Epidermal melanocyte (primary cell): ENCODE results near the gene ATN1.
A peak's percentile ranks its signal among the peaks of the same experiment; 100 is the strongest.

ENCODE experiments used
- DNase-seq: peaks from one replicate; pipeline ENCODE4 v3.0.0; 2011; ENCODE audit warnings: low spot score; ENCODE audit not compliant: insufficient read length

Gene ATN1

DNA sequence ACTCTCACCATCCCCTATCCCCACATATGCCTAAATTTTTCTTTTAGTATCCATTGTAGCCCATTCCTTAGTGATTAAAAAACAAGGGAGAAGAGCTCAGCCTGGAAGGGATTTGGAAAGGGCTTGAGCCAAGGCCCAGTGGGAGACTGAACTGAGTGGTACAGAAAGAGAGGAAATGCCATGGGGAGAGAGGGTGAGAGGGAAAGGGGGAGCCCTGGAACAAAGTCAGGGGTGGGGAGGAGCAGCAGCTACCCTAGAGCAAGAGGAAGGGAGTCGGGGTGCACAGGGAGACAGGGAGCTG is 2.6 kb upstream of the ATN1 start:
- no peak for DNase-seq

DNA sequence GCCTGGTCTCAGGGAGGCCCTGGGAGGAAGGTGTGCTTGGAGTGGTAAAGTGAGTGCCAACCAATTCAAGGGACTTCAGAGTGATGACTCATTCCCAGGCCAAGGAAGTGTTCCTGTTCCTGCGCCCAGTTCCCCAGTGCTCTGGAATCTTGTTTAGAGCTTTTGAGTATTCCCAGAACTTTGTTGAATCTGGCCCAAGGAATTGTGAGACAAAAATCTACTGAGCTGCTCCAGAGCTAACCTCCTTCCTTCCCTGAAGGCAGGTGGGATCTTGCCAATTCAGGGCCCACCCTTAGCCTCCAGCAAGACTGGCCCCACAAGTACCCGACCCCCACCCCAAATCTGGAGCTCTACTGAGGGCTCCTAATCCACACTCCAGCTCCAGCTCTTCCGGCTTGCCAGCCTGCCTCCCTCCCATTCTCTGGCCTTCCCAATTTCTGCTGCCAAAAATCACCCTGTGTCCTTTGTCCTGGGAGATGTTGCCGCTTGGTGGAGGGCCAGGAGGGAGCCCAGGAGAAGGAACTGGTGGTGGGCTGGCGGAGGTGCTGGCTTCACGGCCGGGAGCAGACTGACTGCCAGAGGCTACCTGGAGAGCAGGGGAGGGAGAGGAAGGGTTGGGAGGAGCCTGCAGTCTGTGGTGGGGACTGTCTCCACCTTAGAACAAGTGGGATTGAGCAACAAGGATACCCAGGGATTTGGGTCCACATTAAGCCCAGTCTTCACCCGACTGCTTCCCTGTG is 2.0 kb upstream of the ATN1 start:
- DNase-seq: peak; percentile 61

DNA sequence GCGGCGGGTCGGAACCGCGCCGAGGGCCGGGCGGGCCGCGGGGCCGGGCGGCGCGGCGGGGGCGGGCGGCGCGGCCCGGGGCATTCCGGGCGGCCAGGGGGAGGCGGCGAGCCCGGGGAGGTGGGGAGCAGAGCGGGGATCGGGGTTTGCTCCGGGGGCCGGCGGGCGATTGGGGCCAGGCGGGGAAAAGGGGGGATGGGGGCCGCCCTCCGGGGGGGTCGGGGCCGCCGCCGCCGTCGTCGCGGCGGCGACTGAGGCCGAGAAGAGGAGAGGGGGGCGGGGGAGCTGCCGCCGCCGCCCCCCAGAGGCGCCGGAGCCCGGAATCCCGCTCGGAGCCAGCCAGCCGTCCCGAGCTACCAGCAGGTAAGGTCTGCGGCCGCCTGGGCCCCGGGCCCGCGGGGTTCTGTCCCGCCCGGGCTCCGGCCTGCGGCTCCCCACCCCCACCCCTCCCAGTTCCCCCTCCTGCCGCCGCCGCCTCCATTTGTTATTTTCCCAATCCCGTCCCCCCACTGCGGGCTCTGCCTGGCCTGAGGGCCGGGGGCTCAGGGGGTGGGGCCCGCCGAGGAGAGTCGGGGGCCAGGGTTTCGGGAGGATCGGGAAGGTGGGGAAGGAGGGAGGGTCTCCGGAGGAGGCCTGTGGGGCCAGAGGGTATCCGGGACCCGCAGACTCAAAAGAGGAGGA is 403 bp downstream of the ATN1 start:
- DNase-seq: no peak

DNA sequence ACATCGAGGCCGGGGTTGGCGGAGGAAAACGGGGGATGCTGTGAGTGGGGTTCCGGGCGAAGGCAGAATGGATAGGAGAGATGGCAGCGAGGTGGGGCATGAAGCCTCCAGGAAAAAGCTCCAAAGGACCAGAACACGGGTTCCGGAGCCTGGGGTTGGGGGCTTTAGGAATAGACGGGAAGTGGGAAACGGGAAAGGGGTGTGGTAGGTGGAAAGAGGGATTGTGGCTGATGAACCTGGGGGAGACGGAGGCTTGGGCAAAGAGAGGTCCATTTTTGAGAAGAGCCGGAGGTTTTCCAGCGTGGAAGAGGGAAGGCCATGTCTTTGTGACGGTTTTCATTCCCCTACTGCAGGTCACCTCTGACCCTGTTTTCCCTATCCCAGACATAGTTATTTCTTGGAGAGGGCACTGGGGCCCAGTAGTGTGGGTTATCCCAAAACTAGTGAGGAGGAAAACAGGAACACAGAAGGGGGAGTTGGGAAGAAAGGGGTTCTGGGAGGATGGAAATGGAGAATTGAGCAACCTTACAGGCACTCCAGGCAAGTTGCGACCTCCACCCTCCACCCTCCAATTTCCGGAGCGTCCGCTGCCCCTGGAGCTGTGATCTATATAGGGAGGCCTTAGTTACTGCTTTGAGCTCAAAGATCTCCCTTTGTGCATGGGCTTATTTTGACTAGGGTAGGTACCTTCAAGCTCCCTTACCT is 1.1 kb downstream of the ATN1 start:
- no peak for DNase-seq

DNA sequence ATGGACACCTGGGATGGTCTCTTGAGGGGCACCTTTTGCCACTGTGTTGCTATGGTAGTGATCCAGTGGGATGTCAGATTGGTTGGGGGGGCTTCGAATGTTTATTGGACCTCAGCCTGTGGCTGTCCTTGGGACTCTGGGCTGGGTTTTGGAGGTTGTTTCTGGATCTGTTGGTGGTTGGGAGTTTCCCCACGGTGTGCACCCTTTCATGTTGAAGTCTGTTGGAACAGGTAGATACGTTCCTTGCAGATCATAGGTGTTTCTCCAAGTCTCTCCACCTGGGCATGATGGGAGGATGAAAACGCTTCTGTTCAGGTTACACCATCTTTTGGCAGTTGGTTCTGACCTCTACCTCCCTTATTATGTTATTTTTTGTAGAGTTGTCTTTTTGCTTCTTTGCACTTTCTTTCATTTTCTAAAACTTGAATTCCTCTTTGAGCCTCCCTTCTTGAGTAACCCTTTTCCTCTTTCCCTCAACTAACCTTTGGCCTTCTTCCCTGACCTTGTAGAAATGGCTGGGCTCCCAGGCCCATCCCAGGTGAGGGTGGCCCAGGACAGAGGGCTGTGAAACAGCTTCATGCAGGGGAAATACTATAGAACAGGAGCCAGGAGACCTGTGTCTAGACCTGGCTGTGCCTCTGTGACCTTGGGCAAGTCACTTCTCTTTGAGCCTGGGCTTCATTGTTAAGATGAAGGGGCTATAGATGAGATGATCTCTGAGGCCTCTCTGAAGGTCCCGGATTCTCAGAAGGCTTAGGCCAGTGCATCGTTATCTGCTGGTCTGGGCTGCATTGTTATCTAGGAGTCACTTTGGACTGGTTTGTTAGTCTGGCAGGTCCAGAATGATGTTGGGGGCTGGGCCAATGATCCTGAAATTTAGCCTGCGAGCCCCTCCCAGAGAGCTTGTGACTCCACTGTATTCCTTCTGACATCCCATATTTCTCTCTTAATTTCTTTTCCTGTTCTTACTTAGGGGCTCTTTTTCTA is 2.0 kb downstream of the ATN1 start:
- DNase-seq: no peak

DNA sequence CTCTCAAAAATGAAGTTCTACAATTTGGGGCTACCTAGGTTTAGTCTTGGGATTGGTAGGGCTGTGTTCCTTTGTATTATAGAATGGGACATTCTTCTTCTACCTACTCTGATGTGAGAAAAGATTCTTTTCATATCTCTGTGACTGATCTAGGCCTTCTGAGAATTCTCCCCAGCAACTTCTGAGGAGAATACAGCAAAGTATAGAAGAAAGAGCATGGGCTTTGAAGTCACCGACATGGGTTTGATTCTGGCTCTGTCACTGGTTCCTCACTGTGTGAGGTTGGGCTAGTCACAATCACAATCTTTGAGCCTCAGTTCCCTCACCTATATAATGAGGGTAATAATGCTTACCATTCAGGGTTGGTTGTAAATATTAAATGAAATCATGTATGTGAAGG is 5.0 kb downstream of the ATN1 start:
- DNase-seq: no peak

DNA sequence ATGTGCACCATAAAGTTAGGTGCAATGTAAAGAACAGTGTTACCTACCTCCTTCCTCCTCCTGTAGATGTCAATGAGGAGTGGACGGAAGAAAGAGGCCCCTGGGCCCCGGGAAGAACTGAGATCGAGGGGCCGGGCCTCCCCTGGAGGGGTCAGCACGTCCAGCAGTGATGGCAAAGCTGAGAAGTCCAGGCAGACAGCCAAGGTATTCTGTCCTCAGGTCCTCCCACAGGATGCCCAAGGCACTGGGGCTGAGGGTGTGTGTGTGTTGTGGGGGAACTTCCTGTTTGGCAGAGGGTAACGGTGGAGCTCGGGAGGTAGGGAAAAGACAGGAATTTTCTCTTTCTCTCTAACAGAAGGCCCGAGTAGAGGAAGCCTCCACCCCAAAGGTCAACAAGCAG is 6.4 kb downstream of the ATN1 start:
- DNase-seq: no peak

DNA sequence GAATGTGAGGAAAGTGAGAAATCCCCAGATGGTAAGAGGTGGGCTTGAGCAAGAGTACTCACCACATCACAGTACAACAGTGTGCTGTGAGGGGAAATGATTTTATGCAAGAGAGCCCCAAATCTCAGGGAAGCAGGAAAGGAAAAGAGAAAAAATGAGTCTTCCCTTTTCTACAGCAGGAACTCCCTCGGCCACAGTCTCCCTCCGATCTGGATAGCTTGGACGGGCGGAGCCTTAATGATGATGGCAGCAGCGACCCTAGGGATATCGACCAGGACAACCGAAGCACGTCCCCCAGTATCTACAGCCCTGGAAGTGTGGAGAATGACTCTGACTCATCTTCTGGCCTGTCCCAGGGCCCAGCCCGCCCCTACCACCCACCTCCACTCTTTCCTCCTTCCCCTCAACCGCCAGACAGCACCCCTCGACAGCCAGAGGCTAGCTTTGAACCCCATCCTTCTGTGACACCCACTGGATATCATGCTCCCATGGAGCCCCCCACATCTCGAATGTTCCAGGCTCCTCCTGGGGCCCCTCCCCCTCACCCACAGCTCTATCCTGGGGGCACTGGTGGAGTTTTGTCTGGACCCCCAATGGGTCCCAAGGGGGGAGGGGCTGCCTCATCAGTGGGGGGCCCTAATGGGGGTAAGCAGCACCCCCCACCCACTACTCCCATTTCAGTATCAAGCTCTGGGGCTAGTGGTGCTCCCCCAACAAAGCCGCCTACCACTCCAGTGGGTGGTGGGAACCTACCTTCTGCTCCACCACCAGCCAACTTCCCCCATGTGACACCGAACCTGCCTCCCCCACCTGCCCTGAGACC is 7.8 kb downstream of the ATN1 start:
- DNase-seq: no peak

DNA sequence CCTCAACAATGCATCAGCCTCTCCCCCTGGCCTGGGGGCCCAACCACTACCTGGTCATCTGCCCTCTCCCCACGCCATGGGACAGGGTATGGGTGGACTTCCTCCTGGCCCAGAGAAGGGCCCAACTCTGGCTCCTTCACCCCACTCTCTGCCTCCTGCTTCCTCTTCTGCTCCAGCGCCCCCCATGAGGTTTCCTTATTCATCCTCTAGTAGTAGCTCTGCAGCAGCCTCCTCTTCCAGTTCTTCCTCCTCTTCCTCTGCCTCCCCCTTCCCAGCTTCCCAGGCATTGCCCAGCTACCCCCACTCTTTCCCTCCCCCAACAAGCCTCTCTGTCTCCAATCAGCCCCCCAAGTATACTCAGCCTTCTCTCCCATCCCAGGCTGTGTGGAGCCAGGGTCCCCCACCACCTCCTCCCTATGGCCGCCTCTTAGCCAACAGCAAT is 8.5 kb downstream of the ATN1 start:
- no peak for DNase-seq

DNA sequence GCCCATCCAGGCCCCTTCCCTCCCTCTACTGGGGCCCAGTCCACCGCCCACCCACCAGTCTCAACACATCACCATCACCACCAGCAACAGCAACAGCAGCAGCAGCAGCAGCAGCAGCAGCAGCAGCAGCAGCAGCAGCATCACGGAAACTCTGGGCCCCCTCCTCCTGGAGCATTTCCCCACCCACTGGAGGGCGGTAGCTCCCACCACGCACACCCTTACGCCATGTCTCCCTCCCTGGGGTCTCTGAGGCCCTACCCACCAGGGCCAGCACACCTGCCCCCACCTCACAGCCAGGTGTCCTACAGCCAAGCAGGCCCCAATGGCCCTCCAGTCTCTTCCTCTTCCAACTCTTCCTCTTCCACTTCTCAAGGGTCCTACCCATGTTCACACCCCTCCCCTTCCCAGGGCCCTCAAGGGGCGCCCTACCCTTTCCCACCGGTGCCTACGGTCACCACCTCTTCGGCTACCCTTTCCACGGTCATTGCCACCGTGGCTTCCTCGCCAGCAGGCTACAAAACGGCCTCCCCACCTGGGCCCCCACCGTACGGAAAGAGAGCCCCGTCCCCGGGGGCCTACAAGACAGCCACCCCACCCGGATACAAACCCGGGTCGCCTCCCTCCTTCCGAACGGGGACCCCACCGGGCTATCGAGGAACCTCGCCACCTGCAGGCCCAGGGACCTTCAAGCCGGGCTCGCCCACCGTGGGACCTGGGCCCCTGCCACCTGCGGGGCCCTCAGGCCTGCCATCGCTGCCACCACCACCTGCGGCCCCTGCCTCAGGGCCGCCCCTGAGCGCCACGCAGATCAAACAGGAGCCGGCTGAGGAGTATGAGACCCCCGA is 9.1 kb downstream of the ATN1 start:
- no peak for DNase-seq

DNA sequence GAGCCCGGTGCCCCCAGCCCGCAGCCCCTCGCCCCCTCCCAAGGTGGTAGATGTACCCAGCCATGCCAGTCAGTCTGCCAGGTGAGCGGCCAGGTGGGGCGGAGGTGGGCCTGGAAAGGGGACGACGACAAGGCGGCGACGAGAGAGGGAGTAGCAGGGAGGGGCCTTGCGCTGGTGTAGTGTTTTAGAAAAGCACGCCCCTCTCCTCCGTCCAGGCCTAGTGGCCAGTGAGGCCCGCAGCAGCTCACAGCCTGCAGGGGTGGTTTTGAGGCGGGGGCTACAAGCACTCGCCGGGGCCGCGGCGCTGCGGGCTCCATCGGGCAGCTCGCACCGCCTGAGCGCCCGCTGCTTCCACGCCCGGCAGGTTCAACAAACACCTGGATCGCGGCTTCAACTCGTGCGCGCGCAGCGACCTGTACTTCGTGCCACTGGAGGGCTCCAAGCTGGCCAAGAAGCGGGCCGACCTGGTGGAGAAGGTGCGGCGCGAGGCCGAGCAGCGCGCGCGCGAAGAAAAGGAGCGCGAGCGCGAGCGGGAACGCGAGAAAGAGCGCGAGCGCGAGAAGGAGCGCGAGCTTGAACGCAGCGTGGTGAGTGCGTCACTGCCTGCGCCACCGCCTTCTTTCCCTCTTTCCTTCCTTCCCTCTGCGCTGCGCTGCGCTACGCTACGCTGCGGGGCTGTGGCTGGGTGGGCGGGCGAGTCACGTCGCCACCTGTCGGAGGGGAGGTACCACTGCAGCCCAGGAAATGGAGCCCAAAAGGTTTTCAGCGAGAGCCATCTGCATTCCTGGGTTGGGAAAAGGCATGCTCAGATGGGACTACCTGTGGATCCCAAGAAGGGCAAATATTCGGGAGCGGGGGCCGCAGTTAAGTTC is 10.0 kb downstream of the ATN1 start:
- peak; percentile 82 for DNase-seq

DNA sequence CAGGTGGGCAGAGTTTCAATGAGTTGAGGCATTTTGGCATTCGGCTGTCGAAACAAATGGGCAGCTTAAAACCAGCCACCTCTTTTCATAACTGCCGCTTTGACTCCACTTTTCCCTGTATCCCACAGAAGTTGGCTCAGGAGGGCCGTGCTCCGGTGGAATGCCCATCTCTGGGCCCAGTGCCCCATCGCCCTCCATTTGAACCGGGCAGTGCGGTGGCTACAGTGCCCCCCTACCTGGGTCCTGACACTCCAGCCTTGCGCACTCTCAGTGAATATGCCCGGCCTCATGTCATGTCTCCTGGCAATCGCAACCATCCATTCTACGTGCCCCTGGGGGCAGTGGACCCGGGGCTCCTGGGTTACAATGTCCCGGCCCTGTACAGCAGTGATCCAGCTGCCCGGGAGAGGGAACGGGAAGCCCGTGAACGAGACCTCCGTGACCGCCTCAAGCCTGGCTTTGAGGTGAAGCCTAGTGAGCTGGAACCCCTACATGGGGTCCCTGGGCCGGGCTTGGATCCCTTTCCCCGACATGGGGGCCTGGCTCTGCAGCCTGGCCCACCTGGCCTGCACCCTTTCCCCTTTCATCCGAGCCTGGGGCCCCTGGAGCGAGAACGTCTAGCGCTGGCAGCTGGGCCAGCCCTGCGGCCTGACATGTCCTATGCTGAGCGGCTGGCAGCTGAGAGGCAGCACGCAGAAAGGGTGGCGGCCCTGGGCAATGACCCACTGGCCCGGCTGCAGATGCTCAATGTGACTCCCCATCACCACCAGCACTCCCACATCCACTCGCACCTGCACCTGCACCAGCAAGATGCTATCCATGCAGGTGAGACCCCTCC is 10.8 kb downstream of the ATN1 start:
- no peak for DNase-seq

DNA sequence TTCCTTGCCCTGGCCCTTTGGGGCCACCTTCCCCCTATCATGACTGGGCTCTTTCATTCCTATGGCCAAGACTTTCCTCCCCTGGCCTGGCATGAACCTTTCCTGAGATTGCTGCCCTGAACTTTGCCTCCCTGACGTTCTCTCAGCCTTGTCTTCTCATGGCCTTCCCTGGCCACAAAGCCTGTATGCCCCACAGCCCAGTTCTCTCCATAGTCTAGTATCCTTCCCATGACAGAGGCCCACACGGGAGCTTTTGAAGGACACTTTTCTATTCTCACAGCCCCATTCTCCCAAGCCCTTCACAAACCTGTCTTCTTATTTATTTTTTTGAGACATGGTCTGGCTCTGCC is 11.4 kb downstream of the ATN1 start:
- DNase-seq: no peak

DNA sequence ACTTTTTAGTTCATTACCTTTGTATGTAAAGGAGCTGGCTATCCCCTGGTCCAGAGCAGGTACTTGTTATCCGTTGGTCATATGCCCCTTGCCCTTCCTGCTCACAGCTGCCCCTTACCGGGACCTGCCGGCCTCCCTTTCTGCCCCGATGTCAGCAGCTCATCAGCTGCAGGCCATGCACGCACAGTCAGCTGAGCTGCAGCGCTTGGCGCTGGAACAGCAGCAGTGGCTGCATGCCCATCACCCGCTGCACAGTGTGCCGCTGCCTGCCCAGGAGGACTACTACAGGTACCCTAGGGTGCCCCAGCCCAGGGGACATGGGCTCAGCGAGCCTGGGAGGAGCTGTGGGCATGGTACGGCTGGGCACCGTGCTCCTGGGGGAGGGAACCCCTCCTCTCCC is 13.5 kb downstream of the ATN1 start:
- no peak for DNase-seq

DNA sequence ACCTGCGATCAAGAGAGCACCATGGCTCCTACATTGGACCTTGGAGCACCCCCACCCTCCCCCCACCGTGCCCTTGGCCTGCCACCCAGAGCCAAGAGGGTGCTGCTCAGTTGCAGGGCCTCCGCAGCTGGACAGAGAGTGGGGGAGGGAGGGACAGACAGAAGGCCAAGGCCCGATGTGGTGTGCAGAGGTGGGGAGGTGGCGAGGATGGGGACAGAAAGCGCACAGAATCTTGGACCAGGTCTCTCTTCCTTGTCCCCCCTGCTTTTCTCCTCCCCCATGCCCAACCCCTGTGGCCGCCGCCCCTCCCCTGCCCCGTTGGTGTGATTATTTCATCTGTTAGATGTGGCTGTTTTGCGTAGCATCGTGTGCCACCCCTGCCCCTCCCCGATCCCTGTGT is 14.0 kb downstream of the ATN1 start:
- DNase-seq: no peak

DNA sequence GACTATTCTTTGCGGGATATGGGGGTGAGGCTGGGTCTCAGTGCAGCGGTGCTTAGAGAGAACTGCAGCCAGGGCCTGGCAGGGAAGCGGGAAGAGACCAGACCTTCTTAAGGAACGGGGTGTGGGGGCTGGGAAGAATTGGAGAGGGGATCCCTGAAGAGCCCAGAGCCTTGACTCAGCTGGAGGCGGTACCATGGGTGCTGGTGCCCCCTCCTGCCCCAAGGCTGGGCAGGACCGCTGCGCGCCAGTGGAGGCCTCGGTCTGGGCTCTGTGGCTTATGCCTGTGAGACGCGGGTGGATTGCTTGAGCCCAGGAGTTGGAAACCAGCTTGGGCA is 14.5 kb downstream of the ATN1 start:
- DNase-seq: no peak

DNA sequence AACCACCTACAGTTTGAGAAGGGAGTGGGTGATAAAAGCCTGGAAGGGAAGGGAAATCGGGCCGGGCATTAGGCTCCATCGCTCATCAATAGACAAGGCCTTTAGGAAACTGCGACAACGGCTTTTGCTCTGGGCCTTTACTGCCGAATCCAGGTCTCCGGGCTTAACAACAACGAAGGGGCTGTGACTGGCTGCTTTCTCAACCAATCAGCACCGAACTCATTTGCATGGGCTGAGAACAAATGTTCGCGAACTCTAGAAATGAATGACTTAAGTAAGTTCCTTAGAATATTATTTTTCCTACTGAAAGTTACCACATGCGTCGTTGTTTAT is 15.6 kb downstream of the ATN1 start:
- peak; percentile 97 for DNase-seq

DNA sequence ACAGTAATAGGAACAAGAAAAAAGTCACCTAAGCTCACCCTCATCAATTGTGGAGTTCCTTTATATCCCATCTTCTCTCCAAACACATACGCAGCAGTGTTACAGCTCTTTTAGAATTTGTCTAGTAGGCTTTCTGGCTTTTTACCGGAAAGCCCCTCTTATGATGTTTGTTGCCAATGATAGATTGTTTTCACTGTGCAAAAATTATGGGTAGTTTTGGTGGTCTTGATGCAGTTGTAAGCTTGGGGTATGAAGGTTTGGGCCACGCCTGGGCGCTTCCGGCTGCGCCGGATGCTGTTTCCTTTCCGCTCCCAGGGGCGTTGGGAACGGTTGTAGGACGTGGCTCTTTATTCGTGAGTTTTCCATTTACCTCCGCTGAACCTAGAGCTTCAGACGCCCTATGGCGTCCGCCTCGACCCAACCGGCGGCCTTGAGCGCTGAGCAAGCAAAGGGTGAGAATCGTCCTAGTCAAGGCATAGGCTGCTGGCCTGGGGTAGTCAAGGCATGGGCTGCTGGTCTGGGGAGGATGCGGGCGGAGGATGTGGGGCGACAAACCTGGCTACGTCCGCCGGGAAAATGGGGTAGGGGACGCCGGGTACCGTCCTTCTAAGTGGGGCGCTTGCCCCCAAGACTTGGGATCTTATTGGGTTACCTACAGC is 16.1 kb downstream of the ATN1 start, which contains the start of the genes C12orf57 and RNU7-1:
Gene C12orf57, plus strand, starts transcription at position 301 of the 659 bp plus-strand sequence. Its CDS starts 100 bp downstream, at position 401.
Gene RNU7-1, plus strand, starts transcription at position 95 of the 659 bp plus-strand sequence.
- DNase-seq: peak; percentile 64
